Measurements from ENCODE around the gene CASS4.

CASS4 gene

GRCh38 chr20:56422824-56423189, 10.7 kb downstream of the CASS4 start:
- no peak for DNase-seq (ENCODE audit: low read depth in 2 of 2)

- DNase-seq (ENCODE audit: low read depth in 2 of 2) = no peak
Measured at GRCh38 chr20:56423211-56423610, 11.2 kb downstream of the CASS4 start.

GRCh38 chr20:56423886-56424285, 11.8 kb downstream of the CASS4 start:
- no peak for DNase-seq (ENCODE audit: low read depth in 2 of 2)

- DNase-seq (ENCODE audit: low read depth in 2 of 2) = no peak
Measured at GRCh38 chr20:56424931-56425330, 12.9 kb downstream of the CASS4 start.

GRCh38 chr20:56426026-56426425, 14.0 kb downstream of the CASS4 start:
- DNase-seq (ENCODE audit: low read depth in 2 of 2) = no peak

- DNase-seq (ENCODE audit: low read depth in 2 of 2) = no peak
Measured at GRCh38 chr20:56426926-56427325, 14.9 kb downstream of the CASS4 start.

- DNase-seq (ENCODE audit: low read depth in 2 of 2) = no peak
Measured at GRCh38 chr20:56427797-56428196, 15.7 kb downstream of the CASS4 start.

GRCh38 chr20:56428410-56428809, 16.4 kb downstream of the CASS4 start:
- DNase-seq (ENCODE audit: low read depth in 2 of 2) = no peak

- DNase-seq (ENCODE audit: low read depth in 2 of 2) = no peak
Measured at GRCh38 chr20:56428881-56429280, 16.8 kb downstream of the CASS4 start.

- peak in 1 of 2 experiments; percentile 37 for DNase-seq (ENCODE audit: low read depth in 2 of 2)
Measured at GRCh38 chr20:56429502-56429901, 17.4 kb downstream of the CASS4 start.

GRCh38 chr20:56429941-56430340, 17.9 kb downstream of the CASS4 start:
- DNase-seq (ENCODE audit: low read depth in 2 of 2) = no peak

GRCh38 chr20:56430461-56430860, 18.4 kb downstream of the CASS4 start:
- no peak for DNase-seq (ENCODE audit: low read depth in 2 of 2)

GRCh38 chr20:56430957-56431356, 18.9 kb downstream of the CASS4 start:
- DNase-seq (ENCODE audit: low read depth in 2 of 2) = no peak

GRCh38 chr20:56431471-56431870, 19.4 kb downstream of the CASS4 start:
- no peak for DNase-seq (ENCODE audit: low read depth in 2 of 2)

- DNase-seq (ENCODE audit: low read depth in 2 of 2) = no peak
Measured at GRCh38 chr20:56433221-56433879, 21.3 kb downstream of the CASS4 start.

- no peak for DNase-seq (ENCODE audit: low read depth in 2 of 2)
Measured at GRCh38 chr20:56433880-56434255, 21.8 kb downstream of the CASS4 start.

- DNase-seq (ENCODE audit: low read depth in 2 of 2) = no peak
Measured at GRCh38 chr20:56437196-56437960, 25.3 kb downstream of the CASS4 start.

- no peak for DNase-seq (ENCODE audit: low read depth in 2 of 2)
Measured at GRCh38 chr20:56438284-56438683, 26.2 kb downstream of the CASS4 start.

GRCh38 chr20:56439771-56440291, 27.8 kb downstream of the CASS4 start:
- no peak for DNase-seq (ENCODE audit: low read depth in 2 of 2)

- peak; percentile 37 to 38 for DNase-seq (ENCODE audit: low read depth in 2 of 2)
Measured at GRCh38 chr20:56440346-56441007, 28.4 kb downstream of the CASS4 start.

GRCh38 chr20:56442389-56443365, 30.6 kb downstream of the CASS4 start:
- no peak for DNase-seq (ENCODE audit: low read depth in 2 of 2)

Measured in stimulated activated CD4-positive, alpha-beta T cell treated with anti-CD3 and anti-CD28 coated beads, Interleukin-12 subunit alpha, Interleukin-12 subunit beta, amount 100 ng/mL, for 24 hours (primary cell).